IMR-90 (cell line): Measurements from ENCODE around the gene PTK7. TPM values are rescaled to one million over a fixed set of nuclear protein-coding genes. Genes with fewer than 3 reads are reported as not detected.

Experiments used
- ATAC-seq: fragments of 200-7000 bp; cut with Tn5 transposase; 2 replicates; pipeline ENCODE4 v1.9.1; 2020; ENCODE audit warnings: low read depth, mild to moderate bottlenecking, moderate library complexity
- BruUV-seq: library from RNA; stranded (reverse); fragments of 400-500 nt; replicated peaks from 2 replicates; lab custom pipeline; 2021; lab: Mats Ljungman, UMichigan
- CTCF ChIA-PET: fragments of 300-600 bp; formaldehyde crosslinking; extraction: SDS; loops from one replicate; lab custom pipeline; 2021; ENCODE audit warnings: antibody characterized with exemption; lab: Yijun Ruan, JAX
- POLR2A ChIA-PET: fragments of 300-600 bp; sonication (Branson Sonifier 250); formaldehyde crosslinking; loops from one replicate; lab custom pipeline; 2022; ENCODE audit warnings: antibody characterized with exemption; ENCODE audit not compliant: unreplicated experiment; lab: Charles Lee
- DNase-seq: peaks from one replicate; pipeline ENCODE4 v3.0.0; 2013
- H2AFZ ChIP-seq: replicated peaks from 2 replicates; pipeline ENCODE3; 2013; ENCODE audit warnings: low read length, mild to moderate bottlenecking; ENCODE audit not compliant: poor library complexity
- H2AK5ac ChIP-seq: 2 replicates; pipeline ENCODE4 v1.6.1; 2013; ENCODE audit warnings: low read depth, low read length, inconsistent platforms
- H2AK9ac ChIP-seq: replicated peaks from 2 replicates; pipeline ENCODE3; 2013; ENCODE audit warnings: mild to moderate bottlenecking, low read depth, low read length, moderate library complexity; ENCODE audit not compliant: poor library complexity
- H2BK120ac ChIP-seq: 2 replicates; pipeline ENCODE4 v1.6.1; 2013; ENCODE audit warnings: low read depth, low read length, inconsistent platforms
- H2BK15ac ChIP-seq: 3 replicates; pipeline ENCODE4 v1.6.1; 2013; ENCODE audit warnings: low read depth, low read length, inconsistent platforms
- H2BK20ac ChIP-seq: 2 replicates; pipeline ENCODE4 v1.6.1; 2013; ENCODE audit warnings: low read depth, mild to moderate bottlenecking, inconsistent platforms, low read length, moderate library complexity
- H2BK5ac ChIP-seq: 2 replicates; pipeline ENCODE4 v1.6.1; 2013; ENCODE audit warnings: mild to moderate bottlenecking, low read depth, low read length, inconsistent platforms; ENCODE audit not compliant: poor library complexity, severe bottlenecking
- H3K14ac ChIP-seq: replicated peaks from 2 replicates; pipeline ENCODE4 v1.6.1; 2013; ENCODE audit warnings: low read depth, low read length, inconsistent platforms
- H3K18ac ChIP-seq: 2 replicates; pipeline ENCODE4 v1.6.1; 2013; ENCODE audit warnings: low read depth, low read length, control low read depth
- H3K23ac ChIP-seq: 2 replicates; pipeline ENCODE4 v1.6.1; 2013; ENCODE audit warnings: low read depth, low read length, inconsistent platforms
- H3K27ac ChIP-seq: 2 replicates; pipeline ENCODE4 v1.5.1; 2013; ENCODE audit warnings: mild to moderate bottlenecking, control low read depth, low read length; ENCODE audit not compliant: insufficient read depth
- H3K27me3 ChIP-seq: 2 replicates; pipeline ENCODE4 v1.6.1; 2013; ENCODE audit warnings: low read length; ENCODE audit not compliant: control insufficient read depth, insufficient read depth
- H3K36me3 ChIP-seq: 2 replicates; pipeline ENCODE4 v1.6.1; 2013; ENCODE audit warnings: low read length, mixed read lengths; ENCODE audit not compliant: control insufficient read depth, insufficient read depth
- H3K4ac ChIP-seq: 2 replicates; pipeline ENCODE4 v1.6.1; 2013; ENCODE audit warnings: low read depth, low read length, inconsistent platforms
- H3K4me1 ChIP-seq: 2 replicates; pipeline ENCODE4 v1.6.1; 2013; ENCODE audit warnings: low read length, mixed read lengths; ENCODE audit not compliant: control insufficient read depth, insufficient read depth
- H3K4me2 ChIP-seq: 2 replicates; pipeline ENCODE4 v1.6.1; 2013; ENCODE audit warnings: low read depth, mild to moderate bottlenecking, control low read depth, low read length, moderate library complexity
- H3K4me3 ChIP-seq: 2 replicates; pipeline ENCODE4 v1.5.1; 2013; ENCODE audit warnings: low read depth, mild to moderate bottlenecking, control low read depth, low read length, moderate library complexity; ENCODE audit not compliant: insufficient read depth
- H3K56ac ChIP-seq: 2 replicates; pipeline ENCODE4 v1.6.1; 2013; ENCODE audit warnings: low read length, inconsistent platforms; ENCODE audit not compliant: insufficient read depth; ENCODE audit errors: extremely low read depth
- H3K79me1 ChIP-seq, 2 experiments: 2 replicates each; pipeline ENCODE4 v1.6.1; 2013; ENCODE audit warnings: low read length in 2 of 2, inconsistent platforms in 1 of 2, low read depth in 1 of 2
- H3K9ac ChIP-seq: 2 replicates; pipeline ENCODE4 v1.6.1; 2013; ENCODE audit warnings: low read depth, low read length, control low read depth
- H3K9me1 ChIP-seq: 2 replicates; pipeline ENCODE4 v1.6.1; 2013; ENCODE audit warnings: low read length, inconsistent platforms; ENCODE audit not compliant: insufficient read depth
- H3K9me3 ChIP-seq: 2 replicates; pipeline ENCODE4 v1.6.1; 2013; ENCODE audit warnings: low read length; ENCODE audit not compliant: control insufficient read depth, insufficient read depth
- H4K20me1 ChIP-seq: 2 replicates; pipeline ENCODE4 v1.6.1; 2013; ENCODE audit warnings: low read length, inconsistent platforms; ENCODE audit not compliant: insufficient read depth
- H4K5ac ChIP-seq: 2 replicates; pipeline ENCODE4 v1.6.1; 2013; ENCODE audit warnings: mild to moderate bottlenecking, low read depth, low read length, control low read depth
- H4K8ac ChIP-seq, 2 experiments: 2 replicates each; pipeline ENCODE4 v1.6.1; 2013; ENCODE audit warnings: low read depth in 2 of 2, low read length in 2 of 2, control low read depth in 1 of 2, inconsistent platforms in 1 of 2
- H4K91ac ChIP-seq: 2 replicates; pipeline ENCODE4 v1.6.1; 2013; ENCODE audit warnings: low read depth, low read length, inconsistent platforms; ENCODE audit not compliant: insufficient read depth
- BHLHE40 ChIP-seq: fragments of 150-350 bp; IDR thresholded peaks from 2 replicates; pipeline ENCODE4 v1.6.1; 2016; ENCODE audit warnings: mild to moderate bottlenecking, low read depth, low read length
- CEBPB ChIP-seq: IDR thresholded peaks from 2 replicates; pipeline ENCODE4 v1.6.1; 2012; ENCODE audit warnings: low read depth, low read length, improper control_type of control experiment
- CHD1 ChIP-seq: IDR thresholded peaks from 2 replicates; pipeline ENCODE4 v1.6.1; 2012; ENCODE audit warnings: low read depth, low read length, improper control_type of control experiment
- CTCF ChIP-seq: conservative IDR thresholded peaks from 2 replicates; pipeline ENCODE4 v1.5.1; 2012; ENCODE audit warnings: mild to moderate bottlenecking, low read depth, low read length, improper control_type of control experiment
- FOS ChIP-seq: fragments of 150-350 bp; IDR thresholded peaks from 2 replicates; pipeline ENCODE4 v1.6.1; 2016; ENCODE audit warnings: low read depth, low read length
- MAFK ChIP-seq: IDR thresholded peaks from 2 replicates; pipeline ENCODE4 v1.6.1; 2012; ENCODE audit warnings: low read depth, low read length, improper control_type of control experiment
- MXI1 ChIP-seq: IDR thresholded peaks from 2 replicates; pipeline ENCODE4 v1.6.1; 2012; ENCODE audit warnings: low read depth, mild to moderate bottlenecking, low read length, moderate library complexity, borderline replicate concordance
- NFE2L2 ChIP-seq: fragments of 150-350 bp; IDR thresholded peaks from 2 replicates; pipeline ENCODE4 v1.6.1; 2016; ENCODE audit warnings: low read depth, mild to moderate bottlenecking, low read length
- RAD21 ChIP-seq: IDR thresholded peaks from 2 replicates; pipeline ENCODE4 v1.6.1; 2012; ENCODE audit warnings: low read length, improper control_type of control experiment
- RCOR1 ChIP-seq: IDR thresholded peaks from 2 replicates; pipeline ENCODE4 v1.6.1; 2012; ENCODE audit warnings: mild to moderate bottlenecking, low read length, improper control_type of control experiment; ENCODE audit not compliant: insufficient replicate concordance
- RFX5 ChIP-seq: IDR thresholded peaks from 2 replicates; pipeline ENCODE4 v1.8.0; 2012; ENCODE audit warnings: low read depth, mild to moderate bottlenecking, low read length, moderate library complexity
- WGBS, 2 experiments: methylation state at CpG; one replicate each; pipeline versions ENCODE4 v1.1.5 to v1.1.7; 2013; ENCODE audit warnings: missing lambda C conversion rate in 2 of 2; ENCODE audit not compliant: insufficient read length in 1 of 2; ENCODE audit errors: extremely low coverage in 2 of 2; 5-methylcytosine and 5-hydroxymethylcytosine counted together
- dilution Hi-C: fragments of 300-500 bp; cut with HindIII; formaldehyde crosslinking; loops from one replicate; pipeline ENCODE4 v1.14.3; 2018; ENCODE audit warnings: low sequenced_read_pairs; ENCODE audit not compliant: unreplicated experiment
- in situ Hi-C: fragments of 300-500 bp; cut with MboI; formaldehyde crosslinking; loops from 3 replicates; pipeline ENCODE4 v1.14.3; 2019; ENCODE audit warnings: low sequenced_read_pairs, inconsistent platforms, mixed read lengths
- intact Hi-C: fragments of 100-400 bp; cut with micrococcal nuclease; formaldehyde crosslinking; loops from 2 replicates; pipeline ENCODE4 v1.10.0; 2022
- polyA plus RNA-seq, 3 experiments: library from polyadenylated mRNA; depleted of rRNA; stranded (reverse); fragments of >200 nt; gene quantifications; 2 replicates each; pipeline ENCODE4 v1.2.3, GENCODE V29; 2012; ENCODE audit warnings: low replicate concordance in 1 of 3
- total RNA-seq: library from RNA; depleted of rRNA; stranded (reverse); fragments of >200 nt; gene quantifications from 2 replicates; pipeline ENCODE4 v1.2.3, GENCODE V29; 2012
- TF ChIP-seq, protein P1 (sequence below): fragments of 150-350 bp; IDR thresholded peaks from 2 replicates; pipeline ENCODE4 v1.6.1; 2016; ENCODE audit warnings: low read depth, mild to moderate bottlenecking, low read length, moderate library complexity, borderline replicate concordance
- TF ChIP-seq, protein P2 (sequence below): fragments of 150-350 bp; IDR thresholded peaks from 2 replicates; pipeline ENCODE4 v1.6.1; 2017; ENCODE audit warnings: mild to moderate bottlenecking, antibody characterized with exemption, low read length, low read depth

PTK7 gene
- total and polyA plus RNA-seq, 2 of the 4 experiments (the other 2 are of a cell fraction): 47.1 to 142 TPM

DNA sequence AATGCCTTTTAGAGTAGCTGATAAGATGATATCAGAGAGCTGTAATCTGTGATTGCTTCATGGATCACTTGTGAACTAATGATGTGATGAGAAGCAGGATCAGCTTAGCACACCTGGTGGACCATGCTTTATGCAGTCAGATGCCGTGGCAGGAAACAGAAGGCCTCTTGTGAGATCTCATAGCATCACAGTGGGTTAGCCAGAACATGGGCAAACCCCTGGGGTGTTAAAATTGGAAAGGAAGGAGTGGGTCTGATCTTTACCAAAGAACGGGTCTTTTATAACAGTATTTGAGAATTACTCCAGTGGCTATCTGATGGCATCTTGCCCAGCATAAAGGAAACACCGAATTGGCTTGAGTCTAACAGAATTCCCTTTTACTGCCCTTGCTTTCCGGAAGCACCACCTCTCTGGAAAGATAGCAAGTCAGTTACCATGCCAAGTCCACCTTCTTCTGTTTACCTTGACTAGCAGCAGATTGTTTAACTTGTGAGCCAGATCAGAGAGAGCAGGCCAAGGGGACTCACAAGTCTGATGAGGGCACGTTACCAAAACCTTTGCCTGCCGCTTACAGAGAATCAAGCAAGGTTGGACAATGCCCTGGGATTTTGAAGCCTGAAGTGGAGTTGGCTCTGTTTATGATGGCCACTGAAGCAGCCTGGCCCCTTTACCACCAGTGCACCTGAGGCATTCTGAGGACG, 74.1 kb downstream of the PTK7 start:
- intact Hi-C loops: no loop called here
- H4K20me1 ChIP-seq: peaks cover 6% of the 10 kb centered on the region; the same call in 1 of the 2 replicates
- peak; percentile 16 for DNase-seq
- no peaks in the 10 kb centered on the region for H3K9me3 ChIP-seq
- no peak overlapping the region for H4K8ac ChIP-seq
- H2AFZ ChIP-seq: no peak overlapping the region
- H3K27ac ChIP-seq: no peak overlapping the region
- H3K56ac ChIP-seq: no peak overlapping the region
- H4K91ac ChIP-seq: no peak overlapping the region; the same call in 1 of the 2 replicates
- H2BK120ac ChIP-seq: no peak overlapping the region
- H2AK9ac ChIP-seq: no peak overlapping the region
- 56% methylated on average over 4 of the region's 7 CpGs; no CpG with 5 or more reads in 1 of the 2 experiments for WGBS, 2 experiments
- dilution Hi-C loops: no loop called here
- no peak for ATAC-seq
- H3K36me3 ChIP-seq: peaks cover 41% of the 10 kb centered on the region
- H4K5ac ChIP-seq: no peak overlapping the region
- H3K4me3 ChIP-seq: no peak overlapping the region
- ChIA-PET CTCF (interaction anchor here (0.7 kb wide), 1 partner anchor 20 kb away, joined by 4 read pairs; no protein-coding TSS in a partner anchor), POLR2A (no interaction called here)
- 0 out of 2 replicates have a peak, but pooled peaks cover 3% of the 10 kb centered on the region for H3K9me1 ChIP-seq
- no peak overlapping the region for H3K23ac ChIP-seq
- H2BK5ac ChIP-seq: no peak overlapping the region
- H3K4me1 ChIP-seq: peaks cover 1% of the 10 kb centered on the region; the same call in 1 of the 2 replicates
- H3K4ac ChIP-seq: no peak overlapping the region
- H3K27me3 ChIP-seq: no peaks in the 10 kb centered on the region
- no peak overlapping the region for H2BK15ac ChIP-seq
- in situ Hi-C loops: no loop called here
- peaks cover 2 to 6% of the 10 kb centered on the region in 2 experiments; a peak in 2 of 4 replicates for H3K79me1 ChIP-seq
- no peak overlapping the region for H3K14ac ChIP-seq
- TF ChIP-seq, protein P1, sequence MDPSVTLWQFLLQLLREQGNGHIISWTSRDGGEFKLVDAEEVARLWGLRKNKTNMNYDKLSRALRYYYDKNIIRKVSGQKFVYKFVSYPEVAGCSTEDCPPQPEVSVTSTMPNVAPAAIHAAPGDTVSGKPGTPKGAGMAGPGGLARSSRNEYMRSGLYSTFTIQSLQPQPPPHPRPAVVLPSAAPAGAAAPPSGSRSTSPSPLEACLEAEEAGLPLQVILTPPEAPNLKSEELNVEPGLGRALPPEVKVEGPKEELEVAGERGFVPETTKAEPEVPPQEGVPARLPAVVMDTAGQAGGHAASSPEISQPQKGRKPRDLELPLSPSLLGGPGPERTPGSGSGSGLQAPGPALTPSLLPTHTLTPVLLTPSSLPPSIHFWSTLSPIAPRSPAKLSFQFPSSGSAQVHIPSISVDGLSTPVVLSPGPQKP: no peak
- TF ChIP-seq CEBPB: no peak
- no peak for TF ChIP-seq CHD1
- TF ChIP-seq RAD21: no peak
- TF ChIP-seq NFE2L2: no peak
- no peak for TF ChIP-seq CTCF
- no peak for TF ChIP-seq RCOR1
- TF ChIP-seq MXI1: no peak
- TF ChIP-seq, protein P2, sequence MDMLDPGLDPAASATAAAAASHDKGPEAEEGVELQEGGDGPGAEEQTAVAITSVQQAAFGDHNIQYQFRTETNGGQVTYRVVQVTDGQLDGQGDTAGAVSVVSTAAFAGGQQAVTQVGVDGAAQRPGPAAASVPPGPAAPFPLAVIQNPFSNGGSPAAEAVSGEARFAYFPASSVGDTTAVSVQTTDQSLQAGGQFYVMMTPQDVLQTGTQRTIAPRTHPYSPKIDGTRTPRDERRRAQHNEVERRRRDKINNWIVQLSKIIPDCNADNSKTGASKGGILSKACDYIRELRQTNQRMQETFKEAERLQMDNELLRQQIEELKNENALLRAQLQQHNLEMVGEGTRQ: no peak
- TF ChIP-seq FOS: no peak
- TF ChIP-seq RFX5: no peak
- no peak for TF ChIP-seq MAFK
- no peak for TF ChIP-seq BHLHE40
- H2AK5ac ChIP-seq: no peak overlapping the region
- no peak overlapping the region for H3K18ac ChIP-seq
- no peak overlapping the region for H2BK20ac ChIP-seq
- no peak overlapping the region for H3K4me2 ChIP-seq
- BruUV-seq: no TSS peak
- no peak overlapping the region for H3K9ac ChIP-seq
